Umbilical cord (tissue), 2 donors: ENCODE measurements around the gene SSX3. TPM values are rescaled to one million over a fixed set of nuclear protein-coding genes. Genes with fewer than 3 reads are reported as not detected.
"Not testable (repeated sequence)": the region's sequence is repeated elsewhere in the genome, so short reads cannot be mapped to it uniquely, and the experiment has no call there.

Source experiments
- DNase-seq: peaks from one replicate; pipeline ENCODE4 v3.0.0-alpha.2; 2015; ENCODE audit warnings: low spot score
- total RNA-seq: library from RNA; depleted of rRNA; stranded (reverse); fragments of >200 nt; gene quantifications from one replicate; pipeline ENCODE4 v1.2.3, GENCODE V29; 2014; ENCODE audit warnings: low replicate concordance; ENCODE audit not compliant: insufficient read depth

SSX3 gene, protein sequence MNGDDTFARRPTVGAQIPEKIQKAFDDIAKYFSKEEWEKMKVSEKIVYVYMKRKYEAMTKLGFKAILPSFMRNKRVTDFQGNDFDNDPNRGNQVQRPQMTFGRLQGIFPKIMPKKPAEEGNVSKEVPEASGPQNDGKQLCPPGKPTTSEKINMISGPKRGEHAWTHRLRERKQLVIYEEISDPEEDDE
- total RNA-seq, result not detected

DNA sequence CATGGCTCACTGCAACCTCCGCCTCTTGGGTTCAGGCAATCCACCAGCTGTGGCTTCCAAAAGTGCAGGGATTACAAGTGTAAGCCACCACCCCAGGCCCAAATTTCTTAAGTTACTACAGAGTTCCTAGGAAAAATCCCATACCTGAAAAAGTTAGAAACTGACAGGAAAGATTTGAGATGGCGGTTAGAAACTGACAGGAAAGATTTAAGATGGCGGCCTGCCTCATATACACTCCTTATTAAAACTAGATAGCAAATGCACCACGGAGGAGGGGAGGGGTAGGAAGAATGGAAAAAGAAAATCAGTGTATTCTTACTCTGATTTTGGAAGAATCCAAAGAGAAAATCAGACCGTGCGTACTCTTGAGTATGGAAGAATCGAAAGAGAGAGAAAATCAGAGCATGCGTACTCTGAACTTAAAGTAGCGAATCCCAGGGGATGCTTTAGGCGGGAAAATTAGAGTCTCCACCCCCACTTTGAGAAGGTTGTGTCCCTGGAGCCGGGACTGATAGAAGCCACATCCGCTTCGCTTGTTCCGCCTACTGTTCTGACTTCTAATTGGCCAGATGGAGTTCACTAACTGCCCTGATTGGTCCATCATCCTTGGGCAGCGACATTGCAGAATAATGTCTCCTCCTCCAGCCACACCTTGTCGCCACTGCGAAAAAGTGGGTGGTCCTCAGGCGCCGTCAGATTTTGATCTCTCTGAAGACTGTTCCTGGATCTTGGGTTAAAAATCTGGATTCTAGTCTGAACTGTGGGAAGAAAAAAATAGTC is at the start of gene SSX3:
Gene SSX3 (minus strand): TSS at position 389 of the 780 bp plus-strand sequence. CDS start 1,454 bp downstream, outside the sequence.
- not testable (repeated sequence) for DNase-seq

DNA sequence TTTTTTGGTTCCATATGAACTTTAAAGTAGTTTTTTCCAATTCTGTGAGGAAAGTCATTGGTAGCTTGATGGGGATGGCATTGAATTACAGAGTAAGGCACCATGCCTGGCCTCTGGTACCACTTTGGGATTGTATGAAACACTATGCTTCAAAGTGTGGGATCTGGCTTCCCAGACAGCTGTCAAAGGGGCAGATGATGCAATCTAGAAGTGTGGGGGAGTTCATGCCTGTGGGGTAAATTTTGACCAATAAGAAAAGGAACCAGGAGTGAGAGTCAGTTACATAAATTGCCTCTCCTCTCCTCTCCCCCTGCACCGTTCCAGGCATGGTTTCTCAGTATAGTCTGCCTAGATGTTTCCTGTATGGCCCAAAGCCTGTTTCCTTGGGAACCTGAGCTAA is 41.3 kb upstream of the SSX3 start:
- not testable (repeated sequence) for DNase-seq

DNA sequence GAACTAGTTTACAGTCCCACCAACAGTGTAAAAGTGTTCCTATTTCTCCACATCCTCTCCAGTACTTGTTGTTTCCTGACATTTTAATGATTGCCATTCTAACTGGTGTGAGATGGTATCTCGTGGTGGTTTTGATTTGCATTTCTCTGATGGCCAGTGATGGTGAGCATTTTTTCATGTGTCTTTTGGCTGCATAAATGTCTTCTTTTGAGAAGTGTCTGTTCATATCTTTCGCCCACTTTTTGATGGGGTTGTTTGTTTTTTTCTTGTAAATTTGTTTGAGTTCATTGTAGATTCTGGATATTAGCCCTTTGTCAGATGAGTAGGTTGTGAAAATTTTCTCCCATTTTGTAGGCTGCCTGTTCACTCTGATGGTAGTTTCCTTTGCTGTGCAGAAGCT is 40.4 kb upstream of the SSX3 start:
- DNase-seq, result not testable (repeated sequence)

DNA sequence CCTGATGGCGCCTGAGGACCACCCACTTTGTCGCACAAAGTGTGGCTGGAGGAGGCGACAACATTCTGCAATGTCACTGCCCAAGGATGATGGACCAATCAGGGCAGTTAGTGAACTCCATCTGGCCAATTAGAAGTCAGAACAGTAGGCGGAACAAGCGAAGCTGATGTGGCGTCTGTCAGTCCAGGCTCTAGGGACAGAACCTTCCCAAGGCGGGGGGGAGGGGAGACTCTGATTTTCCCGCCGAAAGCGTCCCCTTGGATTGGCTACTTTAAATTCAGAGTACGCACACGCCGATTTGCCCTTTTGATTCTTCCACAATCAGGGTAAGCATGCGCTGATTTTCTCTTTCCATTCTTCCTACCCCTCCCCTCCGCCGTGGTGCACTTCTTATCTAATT is 26.7 kb upstream of the SSX3 start, which contains the start of gene SSX4:
Gene SSX4 (plus strand): TSS at position 301 of the 400 bp plus-strand sequence. CDS start 515 bp downstream, outside the sequence.
- not testable (repeated sequence) for DNase-seq

DNA sequence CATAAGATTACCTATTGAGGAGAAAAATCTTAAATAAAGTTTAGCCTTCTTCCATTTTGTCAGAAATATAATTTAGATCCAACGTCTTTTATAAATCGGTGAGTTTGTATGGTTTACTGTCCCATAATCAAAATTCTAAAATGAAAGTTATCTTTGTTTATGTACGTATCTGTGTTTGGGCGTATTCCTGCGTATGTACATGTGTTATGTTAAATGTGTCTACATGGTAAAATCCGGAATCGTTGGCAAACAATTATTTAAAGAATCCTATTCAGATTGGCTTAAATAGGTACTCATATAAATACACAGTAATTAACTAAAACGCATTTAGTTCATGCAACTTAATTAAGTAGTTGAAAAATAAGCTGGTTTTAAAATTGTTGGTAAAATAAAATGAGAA is 13.9 kb upstream of the SSX3 start:
- DNase-seq, result not testable (repeated sequence)

DNA sequence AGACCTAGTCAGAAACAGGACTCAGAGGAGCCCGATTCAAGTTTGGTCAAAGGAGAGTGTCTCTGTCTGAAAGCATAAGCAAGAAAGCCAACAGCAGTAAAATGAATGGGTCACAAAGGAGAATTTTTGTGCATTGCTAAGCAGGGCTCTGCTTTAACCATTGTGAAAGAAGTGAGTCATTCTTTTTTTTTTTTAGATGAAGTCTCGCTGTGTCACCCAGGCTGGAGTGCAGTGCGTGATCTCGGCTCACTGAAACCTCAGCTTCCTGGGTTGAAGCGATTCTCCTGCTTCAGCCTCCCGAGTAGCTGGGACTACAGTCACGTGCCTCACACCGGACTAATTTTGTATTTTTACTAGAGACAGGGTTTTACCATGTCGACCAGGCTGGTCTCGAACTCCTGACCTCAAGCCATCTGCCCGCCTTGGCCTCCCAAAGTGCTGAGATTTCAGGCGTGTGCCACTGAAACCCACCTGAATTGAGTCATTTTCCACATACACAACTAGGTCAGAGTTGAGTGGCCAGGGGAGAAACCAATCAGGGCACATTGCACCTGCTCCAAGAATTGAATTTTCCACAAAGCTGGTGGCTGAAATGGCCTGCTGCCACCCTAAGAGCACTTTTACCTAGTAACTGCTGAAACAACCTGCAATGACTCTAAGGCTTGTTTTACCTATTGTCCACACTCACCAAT is 11.4 kb upstream of the SSX3 start:
- not testable (repeated sequence) for DNase-seq

DNA sequence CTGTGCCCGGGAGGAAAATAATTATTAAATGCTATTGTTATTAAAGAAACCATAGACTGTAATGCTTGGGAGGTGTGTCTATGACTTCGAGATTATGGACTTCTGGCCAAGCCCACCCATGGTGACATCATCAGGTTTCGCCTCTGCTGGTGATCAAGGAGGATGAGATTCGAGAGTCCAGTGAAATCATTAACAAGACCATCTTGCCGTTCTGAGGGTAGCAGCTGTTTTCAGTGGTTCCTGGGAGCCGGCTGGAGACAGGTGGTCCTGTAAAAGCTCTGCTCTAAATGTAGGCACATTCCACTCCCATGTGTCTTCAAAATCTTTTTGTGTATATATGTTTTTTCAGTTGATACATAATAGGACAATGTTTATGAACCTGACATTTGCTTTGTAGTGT is 2.8 kb upstream of the SSX3 start:
- DNase-seq, result not testable (repeated sequence)

DNA sequence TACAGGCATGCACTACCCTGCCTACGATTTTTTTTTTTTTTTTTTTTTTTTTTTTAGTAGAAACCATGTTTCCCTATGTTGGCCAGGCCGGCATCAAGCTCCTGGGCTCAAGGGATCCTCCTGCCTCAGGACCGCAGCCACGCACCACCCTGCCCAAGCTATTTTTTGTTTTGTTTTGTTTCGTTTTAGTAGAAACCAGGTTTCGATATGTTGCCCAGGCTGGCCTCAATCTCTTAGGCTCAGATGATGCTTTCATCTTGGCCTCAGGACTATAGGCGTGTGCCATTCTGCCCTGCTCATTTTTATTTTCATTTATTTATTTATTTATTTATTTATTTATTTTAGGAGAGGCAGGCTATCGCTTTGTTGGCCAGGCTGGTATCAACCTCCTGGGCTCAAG is 1.2 kb upstream of the SSX3 start:
- no peak for DNase-seq

DNA sequence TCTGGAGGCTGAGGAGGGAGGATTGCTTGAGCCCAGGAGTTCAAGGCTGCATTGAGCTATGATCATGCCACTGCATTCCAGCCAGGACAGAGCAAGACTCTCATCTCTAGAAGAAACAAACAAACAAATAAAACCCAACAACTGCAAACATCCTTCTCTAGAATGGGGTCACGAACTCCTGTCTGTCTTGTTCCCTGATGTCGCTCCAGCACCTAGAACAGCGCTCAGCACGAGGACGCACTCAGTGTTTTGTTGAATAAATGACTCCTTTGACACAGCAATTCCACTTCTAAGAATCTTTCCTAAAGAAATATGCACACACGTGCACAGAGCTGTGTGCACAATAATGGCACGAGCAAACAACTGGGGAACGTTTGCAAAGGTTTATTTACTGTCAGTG is 10.4 kb downstream of the SSX3 start:
- not testable (repeated sequence) for DNase-seq

DNA sequence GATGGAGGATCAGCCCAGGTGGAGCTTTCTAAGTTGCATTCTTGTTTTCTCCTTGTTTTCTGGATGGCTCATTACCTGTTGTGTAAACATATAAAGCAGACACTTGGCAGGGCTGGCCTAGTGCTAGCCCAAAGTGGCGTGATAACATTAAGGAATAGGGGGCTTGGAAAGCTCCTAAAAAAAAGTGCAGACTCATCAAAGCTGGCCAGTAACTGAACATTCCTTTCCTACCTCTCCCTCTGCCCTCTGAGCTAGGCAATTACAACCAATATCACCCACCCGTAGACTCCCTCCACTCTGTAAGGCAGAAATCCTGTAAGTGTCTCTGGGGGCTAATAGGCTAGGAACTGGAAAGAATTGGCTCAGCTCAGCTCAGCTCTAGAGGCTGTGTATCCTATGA is 42.5 kb downstream of the SSX3 start:
- not testable (repeated sequence) for DNase-seq

DNA sequence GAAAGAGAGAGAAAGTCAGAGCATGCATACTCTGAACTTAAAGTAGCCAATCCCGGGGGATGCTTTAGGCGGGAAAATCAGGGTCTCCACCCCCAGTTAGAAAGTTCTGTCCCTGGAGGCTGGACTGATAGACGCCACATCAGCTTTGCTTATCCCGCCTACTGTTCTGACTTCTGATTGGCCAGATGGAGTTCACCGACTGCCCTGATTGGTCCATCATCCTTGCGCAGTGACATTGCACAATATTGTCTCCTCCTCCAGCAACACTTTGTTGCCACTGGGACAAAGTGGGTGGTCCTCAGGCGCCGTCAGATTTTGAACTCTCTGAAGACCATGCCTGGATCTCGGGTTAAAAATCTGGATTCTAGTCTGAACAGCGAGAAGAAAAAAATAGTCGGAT is 50.3 kb downstream of the SSX3 start:
- DNase-seq, result no peak

Other genes starting within 250 kb of the SSX3 start
- gene SPACA5B, start 226.1 kb downstream of the SSX3 start, total RNA-seq, result not detected
- gene SSX5, start 159.9 kb downstream of the SSX3 start, total RNA-seq, result not detected
- not detected for gene SSX1, start 101.3 kb downstream of the SSX3 start, total RNA-seq
- not detected for gene SSX4, start 26.8 kb upstream of the SSX3 start, total RNA-seq
- gene SSX4B, start 55.3 kb upstream of the SSX3 start, total RNA-seq, result not detected
- 35.2 TPM for gene SLC38A5, start 113.6 kb upstream of the SSX3 start, total RNA-seq
- gene FTSJ1, start 119.5 kb upstream of the SSX3 start, total RNA-seq, result 27.7 TPM
- gene PORCN, start 152.3 kb upstream of the SSX3 start, total RNA-seq, result 1.7 TPM
- 13.7 TPM for gene EBP, start 165.1 kb upstream of the SSX3 start, total RNA-seq
- gene TBC1D25, start 183.0 kb upstream of the SSX3 start, total RNA-seq, result 2.2 TPM
- gene RBM3, start 217.8 kb upstream of the SSX3 start, total RNA-seq, result 165 TPM
- 64.0 TPM for gene WDR13, start 240.8 kb upstream of the SSX3 start, total RNA-seq